Transverse colon (tissue), 4 donors: ENCODE data around the gene STAP2. TPM values are rescaled to one million over a fixed set of nuclear protein-coding genes. Genes with fewer than 3 reads are reported as not detected.
"Not testable (repeated sequence)": the region's sequence is repeated elsewhere in the genome, so short reads cannot be mapped to it uniquely, and the experiment has no call there.

ENCODE experiments used
- DNase-seq: peaks from one replicate; pipeline ENCODE4 v3.0.0-alpha.2; 2019
- H3K27ac ChIP-seq, 4 donors: fragments of 200-600 bp; sonication (generic); 2 replicates each; pipeline ENCODE4 v1.5.1; 2016 to 2018; ENCODE audit warnings: inconsistent platforms in 4 of 4
- H3K27me3 ChIP-seq: fragments of 200-600 bp; sonication (generic); 2 replicates; pipeline ENCODE4 v1.5.1; 2017; ENCODE audit warnings: inconsistent platforms
- H3K36me3 ChIP-seq, 4 donors: fragments of 200-600 bp; sonication (generic); 2 replicates each; pipeline ENCODE4 v1.5.1; 2017 to 2019; ENCODE audit warnings: inconsistent platforms in 4 of 4
- H3K4me1 ChIP-seq, 4 donors: fragments of 200-600 bp; sonication (generic); 2 replicates each; pipeline ENCODE4 v1.5.1; 2017 to 2020; ENCODE audit warnings: inconsistent platforms in 4 of 4
- H3K4me3 ChIP-seq, 4 donors: fragments of 200-600 bp; sonication (generic); 1 replicate in 1 of 4; 2 replicates in 3 of 4; pipeline versions ENCODE4 v1.5.1 to v1.6.1; 2017 to 2019; ENCODE audit warnings: inconsistent platforms in 4 of 4
- H3K9me3 ChIP-seq, 2 donors: fragments of 200-600 bp; sonication (generic); 2 replicates each; pipeline ENCODE4 v1.5.1; 2017 to 2019; ENCODE audit warnings: inconsistent platforms in 2 of 2
- CTCF ChIP-seq, 5 experiments: fragments of 200-600 bp in 3 of 5; fragments of 450-650 bp in 2 of 5; sonication (generic) in 3 of 5; IDR thresholded peaks; 1 replicate in 2 of 5; 2 replicates in 3 of 5; pipeline ENCODE4 v1.5.1; 2016 to 2017; ENCODE audit warnings: antibody characterized with exemption in 5 of 5, inconsistent platforms in 3 of 5, mild to moderate bottlenecking in 2 of 5, moderate library complexity in 1 of 5
- EP300 ChIP-seq: sonication (generic); formaldehyde crosslinking; IDR thresholded peaks from one replicate; pipeline ENCODE4 v1.6.1; 2017; ENCODE audit warnings: antibody characterized with exemption, low read depth
- POLR2A ChIP-seq: fragments of 450-650 bp; IDR thresholded peaks from one replicate; pipeline ENCODE4 v1.6.1; 2016; ENCODE audit warnings: antibody characterized with exemption, mild to moderate bottlenecking, moderate library complexity
- POLR2AphosphoS5 ChIP-seq, 3 donors: sonication (generic); formaldehyde crosslinking; IDR thresholded peaks; one replicate each; pipeline ENCODE4 v1.6.1; 2016; ENCODE audit warnings: antibody characterized with exemption in 3 of 3
- WGBS, 2 donors: methylation state at CpG; one replicate each; pipeline ENCODE4 v1.1.5; 2018; ENCODE audit warnings: low coverage in 1 of 2; 5-methylcytosine and 5-hydroxymethylcytosine counted together
- in situ Hi-C, 4 donors: fragments of 200-750 bp; cut with MboI; loops; one replicate each; pipeline versions ENCODE4 v1.15.0 to v1.15.1; 2017; ENCODE audit warnings: low sequenced_read_pairs in 3 of 4, low pct_ligation_motif_present in 1 of 4, low pct_unique_long_range_greater_than_20kb in 1 of 4
- intact Hi-C: fragments of 100-400 bp; cut with DNase I; formaldehyde crosslinking; loops from one replicate; pipeline ENCODE4 v1.15.1; 2023; ENCODE audit warnings: low total_unique reads
- total RNA-seq, 4 donors: library from RNA; depleted of rRNA; stranded (reverse); fragments of >200 nt; gene quantifications; one replicate each; pipeline ENCODE4 v1.1.0, GENCODE V29; 2016

The STAP2 gene
- total RNA-seq, 4 donors from 2014 or later, result 146 to 680 (median 245) TPM

GRCh38 chr19:4352701-4353121, 14.1 kb upstream of the STAP2 start:
- in situ Hi-C loops, result loop anchor here in 3 of 4 donors (10.0 to 25.0 kb wide), 3 partner anchors 78 to 90 kb away; partner anchors contain the start of gene SHD (in 1 of the 3)
- DNase-seq, result no peak
- no peak overlapping the region for H3K4me3 ChIP-seq
- H3K9me3 ChIP-seq, result no peaks in the 10 kb centered on the region
- H3K36me3 ChIP-seq, result no peaks in the 10 kb centered on the region
- no peaks in the 10 kb centered on the region for H3K4me1 ChIP-seq
- TF ChIP-seq CTCF (IDR thresholded peaks at IDR 0.05) (peak; percentile 83 to 95 (median 93)), POLR2A (no peak), POLR2AphosphoS5 (IDR thresholded peaks at IDR 0.05) (no peak), EP300 (no peak)
- 17 to 33% methylated on average over 1 to 9 of the region's 9 CpGs for WGBS, 2 donors
- intact Hi-C loops, result loop anchor here (10.0 kb wide), 1 partner anchor 88 kb away; no protein-coding TSS in a partner anchor
- H3K27me3 ChIP-seq, result no peaks in the 10 kb centered on the region
- H3K27ac ChIP-seq, result no peak overlapping the region

- Histone ChIP-seq H3K4me3 (no peak overlapping the region), H3K27me3 (no peaks in the 10 kb centered on the region), H3K27ac (no peak overlapping the region), H3K9me3 (no peaks in the 10 kb centered on the region), H3K36me3 (no peaks in the 10 kb centered on the region), H3K4me1 (no peaks in the 10 kb centered on the region)
- intact Hi-C loops (loop anchor here (10.0 kb wide), 1 partner anchor 86 kb away; no protein-coding TSS in a partner anchor), in situ Hi-C loops (loop anchor here in 3 of 4 donors (10.0 to 25.0 kb wide), 3 partner anchors 76 to 88 kb away; partner anchors contain the start of gene SHD (in 1 of the 3))
- 93% methylated on average over 9 of the region's 9 CpGs; no CpG with 5 or more reads in 1 of the 2 donors for WGBS, 2 donors
- TF ChIP-seq POLR2A (no peak), CTCF (IDR thresholded peaks at IDR 0.05) (no peak), EP300 (no peak), POLR2AphosphoS5 (IDR thresholded peaks at IDR 0.05) (no peak)
- DNase-seq, result no peak
These were observed 12.1 kb upstream of the STAP2 start for GRCh38 chr19:4350726-4351125.

GRCh38 chr19:4350111-4350510, 11.5 kb upstream of the STAP2 start:
- no peaks in the 10 kb centered on the region for H3K4me1 ChIP-seq
- no peaks in the 10 kb centered on the region for H3K27me3 ChIP-seq
- H3K36me3 ChIP-seq, result no peaks in the 10 kb centered on the region
- TF ChIP-seq EP300, result no peak
- no peak for TF ChIP-seq POLR2AphosphoS5 (IDR thresholded peaks at IDR 0.05)
- no peak for TF ChIP-seq CTCF (IDR thresholded peaks at IDR 0.05)
- TF ChIP-seq POLR2A, result no peak
- intact Hi-C loops (loop anchor here (10.0 kb wide), 1 partner anchor 85 kb away; no protein-coding TSS in a partner anchor), in situ Hi-C loops (loop anchor here in 3 of 4 donors (10.0 to 25.0 kb wide), 3 partner anchors 75 to 88 kb away; partner anchors contain the start of gene SHD (in 1 of the 3))
- H3K4me3 ChIP-seq, result no peak overlapping the region
- DNase-seq, result no peak
- no peaks in the 10 kb centered on the region for H3K9me3 ChIP-seq
- H3K27ac ChIP-seq, result no peak overlapping the region
- 75 to 80% methylated on average over 6 to 8 of the region's 8 CpGs for WGBS, 2 donors

GRCh38 chr19:4349225-4349624, 10.6 kb upstream of the STAP2 start:
- WGBS, 2 donors, result 95% methylated on average over 16 of the region's 16 CpGs; no CpG with 5 or more reads in 1 of the 2 donors
- DNase-seq, H3K4me3 ChIP-seq, H3K9me3 ChIP-seq, H3K27ac ChIP-seq, H3K4me1 ChIP-seq, H3K27me3 ChIP-seq, H3K36me3 ChIP-seq, intact Hi-C loops, in situ Hi-C loops: not testable (repeated sequence)

GRCh38 chr19:4347521-4347920, 8.9 kb upstream of the STAP2 start:
- Histone ChIP-seq H3K4me3 (no peak overlapping the region), H3K36me3 (no peaks in the 10 kb centered on the region), H3K4me1 (peaks cover 4 to 9% (median 8%) of the 10 kb centered on the region in 4 donors), H3K27me3 (no peaks in the 10 kb centered on the region), H3K9me3 (no peaks in the 10 kb centered on the region), H3K27ac (no peak overlapping the region)
- WGBS, 2 donors, result 63 to 70% methylated on average over 6 of the region's 6 CpGs
- TF ChIP-seq CTCF (IDR thresholded peaks at IDR 0.05), result no peak
- no peak for TF ChIP-seq POLR2AphosphoS5 (IDR thresholded peaks at IDR 0.05)
- TF ChIP-seq EP300, result no peak
- no peak for TF ChIP-seq POLR2A
- intact Hi-C loops, result no loop called here
- in situ Hi-C loops, result no loop called here
- no peak for DNase-seq
